GM12892 (cell line): ENCODE data around the gene DLG1.

ENCODE experiments used
- DNase-seq: peaks from one replicate; pipeline ENCODE4 v3.0.0; 2011; ENCODE audit not compliant: insufficient read length
- FAIRE-seq: peaks from 2 replicates; lab custom pipeline; 2011; peaks lifted over from hg19 to GRCh38; lab: Jason Lieb, UNC
- POLR2A ChIP-seq: IDR thresholded peaks from 2 replicates; pipeline ENCODE4 v1.6.1; 2011; ENCODE audit warnings: low read depth, low read length, control low read depth
- POLR2AphosphoS5 ChIP-seq: IDR thresholded peaks from 2 replicates; pipeline ENCODE4 v1.6.1; 2011; ENCODE audit warnings: low read depth, low read length, control low read depth
- TAF1 ChIP-seq: IDR thresholded peaks from 2 replicates; pipeline ENCODE4 v1.6.1; 2011; ENCODE audit warnings: low read depth, mild to moderate bottlenecking, control low read depth, low read length, borderline replicate concordance

DLG1 gene

DNA sequence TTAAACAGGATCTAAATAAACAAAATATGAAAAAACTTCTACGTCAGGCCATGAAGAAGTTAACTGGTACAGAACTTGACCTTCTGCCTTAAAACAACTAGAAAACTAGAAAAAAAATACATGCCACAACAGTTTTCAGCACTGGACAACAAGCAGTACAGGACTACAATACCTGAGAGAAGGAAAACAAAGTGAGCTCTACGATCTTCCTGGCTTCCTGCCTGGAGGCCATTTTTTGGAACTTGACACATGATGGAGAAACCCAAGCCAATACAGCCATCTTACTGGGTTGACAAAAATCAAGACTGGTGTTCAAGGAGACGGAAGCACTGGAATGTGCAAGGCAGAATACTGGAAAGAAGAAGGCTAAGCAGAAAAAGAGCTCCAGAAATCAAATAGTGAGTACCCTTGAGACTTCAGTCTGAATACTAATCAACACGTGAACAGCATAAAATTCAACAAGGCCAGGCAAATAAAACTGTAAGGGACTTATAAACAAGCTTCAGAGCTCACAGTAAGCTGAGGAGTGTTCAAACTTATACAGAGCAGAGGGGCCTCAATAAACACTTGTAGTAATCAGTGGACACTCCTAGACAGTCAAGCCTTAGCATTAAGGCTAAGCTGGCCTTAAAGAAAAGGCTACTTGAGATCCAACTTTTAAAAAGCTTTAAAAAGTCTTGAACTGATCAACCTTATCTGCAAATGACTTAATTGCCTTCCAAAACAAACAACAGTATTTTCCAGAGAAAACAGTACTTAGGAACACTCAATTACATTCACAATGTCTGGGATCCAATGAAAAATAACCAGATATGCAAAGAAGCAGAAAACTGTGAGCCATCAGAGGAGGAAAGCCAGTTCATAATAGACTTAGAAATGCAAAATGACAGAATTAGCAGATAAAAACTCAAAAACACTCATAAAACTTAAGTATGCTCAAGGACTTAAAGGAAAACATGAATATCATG, 63.2 kb downstream of the DLG1 start:
- FAIRE-seq: no peak
- DNase-seq: no peak
- TF ChIP-seq POLR2A (no peak), TAF1 (no peak), POLR2AphosphoS5 (no peak)

DNA sequence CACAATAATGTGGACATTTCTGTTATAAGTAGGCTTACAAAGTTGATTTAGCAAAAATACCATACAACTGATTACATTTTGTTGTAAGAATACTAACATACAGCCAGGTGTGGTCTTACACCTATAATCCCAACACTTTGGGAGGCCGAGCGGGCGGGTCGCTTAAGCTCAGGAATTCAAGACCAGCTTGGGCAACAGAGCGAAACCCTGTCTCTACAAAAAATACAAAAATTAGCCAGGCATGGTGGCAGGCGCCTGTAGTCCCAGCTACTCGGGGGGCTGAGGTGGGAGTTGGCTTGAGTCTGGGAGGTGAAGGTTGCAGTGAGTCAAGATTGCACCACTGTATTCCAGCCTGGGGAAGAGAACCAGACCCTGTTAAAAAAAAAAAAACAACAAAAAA, 67.1 kb downstream of the DLG1 start:
- FAIRE-seq (no peak), DNase-seq (no peak)
- no peak for TF ChIP-seq TAF1
- no peak for TF ChIP-seq POLR2A
- TF ChIP-seq POLR2AphosphoS5: no peak

DNA sequence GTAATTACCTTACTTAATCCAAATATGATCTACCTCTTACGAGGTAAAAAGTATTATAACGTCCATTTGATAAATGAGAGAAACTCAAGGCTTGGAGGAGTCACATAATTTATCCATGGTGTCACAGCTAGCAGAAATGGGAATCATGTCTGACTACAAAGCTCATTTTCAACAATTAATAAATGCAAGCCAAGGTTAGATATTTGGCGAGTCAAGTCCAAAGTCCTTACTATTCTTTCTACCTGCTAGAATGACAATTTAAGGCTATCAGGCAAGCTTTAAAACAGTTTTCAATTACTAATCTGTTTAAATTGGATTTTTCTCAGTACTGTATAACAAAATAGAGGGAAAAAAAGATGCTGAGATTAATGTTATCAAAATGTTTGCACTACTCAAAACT, 68.6 kb downstream of the DLG1 start:
- TF ChIP-seq POLR2A (no peak), TAF1 (no peak), POLR2AphosphoS5 (no peak)
- DNase-seq (no peak), FAIRE-seq (no peak)

DNA sequence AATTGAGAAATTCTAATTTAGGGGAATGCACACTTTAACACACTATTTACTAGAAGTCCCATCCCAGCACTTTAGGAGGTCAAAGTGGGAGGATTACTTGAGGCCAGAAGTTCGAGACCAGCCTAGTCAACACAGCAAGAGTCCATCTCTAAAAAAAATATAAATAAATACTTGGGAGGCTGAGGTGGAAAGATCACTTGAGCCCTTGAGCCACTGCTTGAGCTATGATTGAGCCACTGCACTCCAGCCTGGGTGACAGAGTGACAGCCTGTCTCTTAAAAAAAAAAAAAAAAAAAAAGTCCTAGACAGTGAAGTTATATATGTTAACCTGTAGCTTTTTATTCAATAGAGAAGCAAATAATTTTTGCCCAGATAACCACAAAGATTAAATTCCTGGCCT, 69.2 kb downstream of the DLG1 start:
- no peak for FAIRE-seq
- TF ChIP-seq POLR2AphosphoS5 (no peak), TAF1 (no peak), POLR2A (no peak)
- no peak for DNase-seq

DNA sequence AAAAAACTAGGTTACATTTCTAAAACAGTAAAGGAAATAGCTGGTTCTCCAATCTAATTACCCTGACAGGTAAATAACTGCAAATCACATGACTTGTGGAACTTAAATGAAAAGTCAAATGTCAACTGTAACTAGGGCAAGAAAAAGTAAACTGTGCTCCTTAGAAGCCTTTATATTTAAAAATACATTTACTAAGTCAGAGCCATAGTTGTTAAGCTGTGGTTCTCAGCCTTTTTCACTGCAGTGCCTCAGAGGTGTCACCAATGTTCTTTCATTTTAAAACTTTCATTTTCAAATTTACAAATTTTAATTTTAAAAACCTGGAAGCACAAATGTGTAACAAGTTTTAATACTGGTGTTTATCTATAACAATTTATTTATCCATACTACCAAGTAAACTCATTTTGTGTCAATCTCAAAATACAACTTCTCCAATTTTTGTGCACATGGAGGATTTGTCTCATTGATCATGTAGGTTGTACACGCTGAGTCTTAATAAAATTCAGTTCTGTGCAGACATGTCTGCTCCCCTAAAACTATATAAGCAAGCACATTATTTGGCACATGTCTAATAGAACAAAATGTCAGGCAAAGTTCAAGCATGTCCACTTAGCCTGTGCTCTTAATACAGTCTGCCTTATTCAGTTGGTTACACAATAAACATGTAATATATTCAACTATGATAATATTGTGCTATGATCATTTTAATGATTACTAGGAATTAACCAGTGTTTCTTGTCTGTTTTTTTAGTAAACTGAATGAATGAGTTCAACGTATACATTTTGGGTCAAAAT, 70.4 kb downstream of the DLG1 start:
- TF ChIP-seq POLR2A (no peak), TAF1 (no peak), POLR2AphosphoS5 (no peak)
- DNase-seq: no peak
- FAIRE-seq: no peak

DNA sequence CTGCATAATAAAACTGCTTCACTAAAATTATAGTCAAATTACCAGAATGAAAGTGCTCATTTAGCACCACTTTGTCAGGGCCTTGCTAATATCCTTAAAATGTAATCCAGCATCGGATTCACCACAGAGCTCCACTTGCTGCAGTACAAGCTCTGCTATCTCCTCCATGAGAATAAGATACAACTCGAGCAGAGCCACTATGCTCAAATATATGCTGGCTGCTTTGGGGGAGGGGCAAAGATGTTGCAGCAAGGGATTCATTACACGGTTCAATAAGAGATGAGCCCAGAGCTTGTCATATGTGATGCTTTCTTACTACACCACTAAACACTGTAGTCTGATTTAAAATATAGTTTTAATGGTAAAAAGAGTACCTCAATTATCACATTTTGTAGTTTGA, 72.2 kb downstream of the DLG1 start:
- TF ChIP-seq TAF1: no peak
- no peak for TF ChIP-seq POLR2A
- no peak for TF ChIP-seq POLR2AphosphoS5

DNA sequence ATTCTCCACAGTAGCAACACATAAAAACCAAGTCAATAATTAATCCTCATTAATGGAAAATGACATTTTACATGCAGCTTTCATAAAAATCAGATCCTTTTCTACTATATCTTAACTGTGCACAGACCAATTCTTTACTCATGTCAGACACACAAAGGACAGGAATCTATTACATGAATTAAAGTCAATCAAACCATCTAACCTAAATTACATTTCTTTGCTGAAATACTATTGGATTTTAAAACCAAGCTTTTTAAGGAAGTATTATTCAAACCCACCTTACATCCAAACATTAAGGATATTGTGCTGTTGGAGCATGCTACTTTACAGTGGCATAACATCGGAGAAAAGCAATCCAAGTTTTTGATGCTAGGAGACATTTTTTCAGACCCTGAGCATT, 72.8 kb downstream of the DLG1 start:
- DNase-seq (no peak), FAIRE-seq (no peak)
- TF ChIP-seq POLR2A: no peak
- TF ChIP-seq TAF1: no peak
- no peak for TF ChIP-seq POLR2AphosphoS5

More for the DNA sequence above, 72.2 kb downstream of the DLG1 start:
- FAIRE-seq (no peak), DNase-seq (no peak)

DNA sequence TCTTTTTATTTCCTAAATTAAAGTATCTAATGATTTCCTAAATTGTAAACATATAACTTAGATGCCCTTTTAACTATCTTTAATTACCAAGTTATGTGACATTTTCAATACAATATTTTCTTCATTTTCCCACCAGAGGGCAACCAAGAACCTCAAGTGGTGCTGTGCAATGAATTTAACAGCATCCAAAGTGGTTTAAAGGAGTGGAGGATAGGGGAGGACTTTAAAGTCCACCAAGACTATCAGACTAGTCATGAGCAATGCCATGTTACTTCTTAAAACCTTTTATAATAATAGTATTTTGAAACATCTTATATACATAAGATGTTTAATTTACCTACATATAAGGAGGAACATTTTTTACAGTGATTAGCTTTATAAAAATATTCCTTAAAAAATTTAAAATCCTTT, 74.4 kb downstream of the DLG1 start:
- FAIRE-seq (peak; percentile 42), DNase-seq (peak; percentile 25)
- no peak for TF ChIP-seq TAF1
- TF ChIP-seq POLR2AphosphoS5: no peak
- no peak for TF ChIP-seq POLR2A

DNA sequence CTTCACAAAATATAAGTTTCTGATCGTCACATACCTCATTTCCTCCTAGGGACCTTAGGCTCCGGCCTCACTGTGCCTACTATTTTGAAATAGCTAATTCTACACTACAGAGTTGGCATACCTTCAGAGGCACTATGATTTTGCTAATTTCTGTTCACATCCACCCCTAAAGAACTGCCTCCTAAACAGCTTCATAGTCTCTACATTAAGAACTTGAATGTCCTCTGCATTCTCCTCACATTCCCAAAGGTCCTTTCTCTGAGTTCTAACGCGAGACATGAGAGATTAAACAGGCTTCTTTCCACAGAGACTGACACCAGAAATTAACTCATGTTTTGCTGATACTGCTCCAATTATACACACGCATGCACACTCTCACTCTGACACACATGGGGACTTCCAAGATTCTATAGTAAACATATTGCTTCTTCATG, 75.5 kb downstream of the DLG1 start:
- FAIRE-seq: peak; percentile 44
- no peak for DNase-seq
- TF ChIP-seq TAF1 (no peak), POLR2A (no peak), POLR2AphosphoS5 (no peak)

DNA sequence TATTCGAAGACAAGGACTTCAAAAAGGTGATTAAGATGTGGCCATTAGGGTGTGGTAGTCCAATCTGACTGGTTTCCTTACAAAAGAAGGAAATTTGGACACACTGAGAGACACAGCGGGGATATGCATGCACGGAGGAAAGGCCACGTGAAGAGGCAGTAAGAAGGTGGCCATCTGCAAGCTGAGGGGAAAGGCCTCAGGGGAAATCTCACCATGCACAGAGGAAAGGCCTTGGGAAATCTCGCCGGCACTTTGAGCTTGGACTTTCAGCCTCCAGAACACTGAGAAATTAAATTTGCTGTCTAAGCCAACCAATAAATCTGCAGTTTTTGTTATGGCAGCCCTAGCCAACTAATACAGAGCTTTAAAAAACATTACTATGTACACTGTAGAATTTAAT, 78.8 kb downstream of the DLG1 start:
- TF ChIP-seq TAF1 (no peak), POLR2AphosphoS5 (no peak), POLR2A (no peak)
- no peak for FAIRE-seq

DNA sequence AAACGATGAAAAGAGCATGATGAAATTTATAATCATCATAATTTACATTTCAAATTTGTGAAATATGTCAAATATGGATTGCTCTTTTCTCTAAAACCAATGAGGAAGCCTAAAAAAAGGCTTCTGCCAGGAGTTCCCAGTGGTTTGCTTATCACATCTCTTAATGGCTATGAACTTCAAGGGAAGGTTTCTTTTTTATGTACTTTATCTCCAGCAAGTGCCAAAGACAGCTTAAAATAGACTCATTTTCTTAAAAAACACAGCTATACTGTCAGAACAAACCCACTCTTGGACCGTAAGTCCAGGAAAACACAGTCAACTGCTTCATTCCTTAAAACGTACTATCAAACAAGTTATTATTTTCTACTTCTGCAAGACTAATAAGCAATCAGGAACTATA, 80.2 kb downstream of the DLG1 start:
- DNase-seq: no peak
- FAIRE-seq: no peak
- TF ChIP-seq POLR2AphosphoS5 (no peak), POLR2A (no peak), TAF1 (no peak)

More for the DNA sequence above, 78.8 kb downstream of the DLG1 start:
- DNase-seq: no peak
